OCI-LY7 (cell line): Measurements from ENCODE around the gene TAAR8.

ENCODE experiments used
- CTCF ChIP-seq: fragments of 200-600 bp; sonication (generic); conservative IDR thresholded peaks from 2 replicates; pipeline ENCODE4 v1.5.1; 2014; ENCODE audit warnings: mild to moderate bottlenecking, antibody characterized with exemption, low read length, moderate library complexity, mixed read lengths
- EZH2phosphoT487 ChIP-seq: fragments of 200-600 bp; sonication (generic); IDR thresholded peaks from 2 replicates; pipeline ENCODE4 v1.6.1; 2018; ENCODE audit warnings: low read depth, borderline replicate concordance, mild to moderate bottlenecking, mixed run types, antibody characterized with exemption, low read length, moderate library complexity, mixed read lengths

GRCh38 chr6:132544826-132545225, 7.6 kb upstream of the TAAR8 start:
- no peak for TF ChIP-seq CTCF
- TF ChIP-seq EZH2phosphoT487 = no peak
